ENCODE data around the gene SERPINB7. TPM values are rescaled to one million over a fixed set of nuclear protein-coding genes. Genes with fewer than 3 reads are reported as not detected.

Gene SERPINB7
- total RNA-seq, 1 experiment from 2014 or later: not detected

- ChIA-PET RAD21 (ENCODE audit: low non-redundant PET in 1 of 2, low total read pairs in 2 of 2, uncharacterized antibody in 2 of 2, unreplicated experiment in 2 of 2) (no interaction called here), CTCF (no interaction called here), POLR2A (no interaction called here)
- no peak overlapping the region for H3K27ac ChIP-seq (ENCODE audit: low read depth, low read length)
- no peak overlapping the region for H3K4me3 ChIP-seq (replicated peaks in 1 of 2; ENCODE audit: low read depth in 1 of 2, low read length in 2 of 2)
- no peak for DNase-seq (ENCODE audit: low read depth, low spot score)
- TF ChIP-seq POLR2A (IDR thresholded peaks at IDR 0.05; ENCODE audit: borderline replicate concordance, extremely low read depth, insufficient read depth, insufficient read length) (no peak), REST (IDR thresholded peaks at IDR 0.05; ENCODE audit: low read depth) (no peak), SIN3A (IDR thresholded peaks at IDR 0.05; ENCODE audit: low read depth) (no peak), YY1 (IDR thresholded peaks at IDR 0.05; ENCODE audit: extremely low read depth, insufficient replicate concordance, low read depth, low read length) (no peak), SRF (IDR thresholded peaks at IDR 0.05; ENCODE audit: low read depth) (no peak), POLR2AphosphoS5 (IDR thresholded peaks at IDR 0.05; ENCODE audit: low read depth, low read length) (no peak), EZH2phosphoT487 (IDR thresholded peaks at IDR 0.05; ENCODE audit: borderline replicate concordance) (no peak), TCF7L2 (IDR thresholded peaks at IDR 0.05; ENCODE audit: borderline replicate concordance, extremely low read depth, insufficient read depth, insufficient read length) (no peak), MAX (IDR thresholded peaks at IDR 0.05) (no peak), ZFX (IDR thresholded peaks at IDR 0.05) (no peak), EGR1 (IDR thresholded peaks at IDR 0.05; ENCODE audit: low read depth) (no peak), RAD21 (IDR thresholded peaks at IDR 0.05; ENCODE audit: low read depth) (no peak), EZH2 (IDR thresholded peaks at IDR 0.05) (no peak), SP1 (IDR thresholded peaks at IDR 0.05; ENCODE audit: low read depth) (no peak), CEBPB (IDR thresholded peaks at IDR 0.05; ENCODE audit: low read depth) (no peak), CBX3 (IDR thresholded peaks at IDR 0.05; ENCODE audit: low read depth) (no peak), CTCF (IDR thresholded peaks at IDR 0.05 in 2 of 3, conservative IDR thresholded peaks at IDR 0.05 in 1 of 3; ENCODE audit: borderline replicate concordance in 1 of 3, insufficient read depth in 1 of 3, low read depth in 2 of 3, low read length in 2 of 3) (no peak)
- intact Hi-C loops (cut with micrococcal nuclease): no loop called here
- H3K9me2 ChIP-seq (ENCODE audit: insufficient read depth): no peaks in the 10 kb centered on the region
- H3K9me3 ChIP-seq (ENCODE audit: control insufficient read depth in 1 of 2, insufficient read depth in 1 of 2, low read depth in 1 of 2, low read length in 2 of 2): no peaks in the 10 kb centered on the region
- no TSS peak for BruUV-seq (replicated peaks)
- no peaks in the 10 kb centered on the region for H3K4me1 ChIP-seq (ENCODE audit: control insufficient read depth in 1 of 2, insufficient read depth in 2 of 2, low read length in 2 of 2)
- no peaks in the 10 kb centered on the region for H3K79me2 ChIP-seq (ENCODE audit: insufficient read depth, low read length)
- no peak overlapping the region for H2AFZ ChIP-seq (ENCODE audit: low read depth, low read length, poor library complexity, severe bottlenecking)
- no peaks in the 10 kb centered on the region for H3K27me3 ChIP-seq (ENCODE audit: insufficient read depth, low read length)
- no peaks in the 10 kb centered on the region for H3K36me3 ChIP-seq (ENCODE audit: control insufficient read depth in 1 of 2, insufficient read depth in 2 of 2, low read length in 2 of 2)
- no peak for ATAC-seq
- H3K9ac ChIP-seq (ENCODE audit: low read length): no peak overlapping the region
- H3K4me2 ChIP-seq (ENCODE audit: low read length): no peak overlapping the region
- H4K20me1 ChIP-seq (ENCODE audit: insufficient read depth): no peaks in the 10 kb centered on the region
These were observed 32.9 kb downstream of the SERPINB7 start for GRCh38 chr18:63808125-63808524.
